Activated T-cell treated with anti-CD3 and anti-CD28 coated beads for 24 hours (primary cell): ENCODE data around the gene CFLAR.
"Not testable (repeated sequence)": the region's sequence is repeated elsewhere in the genome, so short reads cannot be mapped to it uniquely, and the experiment has no call there.

ENCODE experiments used
- DNase-seq: peaks from one replicate; pipeline ENCODE4 v3.0.0-alpha.2; 2020; ENCODE audit warnings: low read depth

The CFLAR gene

DNA sequence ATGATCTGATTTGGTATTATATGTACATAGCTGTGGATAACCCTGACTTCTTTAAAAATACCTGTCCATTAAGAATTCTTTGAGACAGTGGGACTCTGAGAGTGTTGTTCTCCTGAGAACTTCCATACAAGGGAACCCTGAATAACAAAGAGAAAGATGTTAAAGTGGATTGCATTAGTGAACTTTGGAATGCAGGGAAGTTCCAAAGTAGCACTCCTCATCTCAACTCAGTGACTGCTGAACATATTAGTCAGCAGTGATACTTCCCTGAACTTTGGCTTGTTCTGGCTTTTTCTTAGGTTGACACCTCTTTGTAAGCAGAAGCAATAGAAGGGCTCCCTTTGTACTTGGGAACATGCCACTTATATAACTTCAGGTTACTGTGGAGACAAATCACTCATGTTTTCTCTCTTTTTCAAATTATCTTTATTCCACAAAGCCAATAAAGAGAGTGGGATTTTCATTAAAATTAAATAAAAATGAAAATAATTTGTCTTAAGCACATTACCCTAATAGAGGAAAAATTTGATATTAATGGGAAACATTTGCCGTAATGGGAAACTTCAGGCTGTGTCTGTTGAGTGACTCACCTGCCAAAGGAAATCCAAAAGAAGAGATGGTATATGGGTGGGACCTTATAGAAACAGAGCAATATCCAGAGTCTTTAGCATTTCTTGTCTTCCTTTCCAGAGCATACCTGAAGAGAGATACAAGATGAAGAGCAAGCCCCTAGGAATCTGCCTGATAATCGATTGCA, 33.3 kb downstream of the CFLAR start:
- no peak for DNase-seq

DNA sequence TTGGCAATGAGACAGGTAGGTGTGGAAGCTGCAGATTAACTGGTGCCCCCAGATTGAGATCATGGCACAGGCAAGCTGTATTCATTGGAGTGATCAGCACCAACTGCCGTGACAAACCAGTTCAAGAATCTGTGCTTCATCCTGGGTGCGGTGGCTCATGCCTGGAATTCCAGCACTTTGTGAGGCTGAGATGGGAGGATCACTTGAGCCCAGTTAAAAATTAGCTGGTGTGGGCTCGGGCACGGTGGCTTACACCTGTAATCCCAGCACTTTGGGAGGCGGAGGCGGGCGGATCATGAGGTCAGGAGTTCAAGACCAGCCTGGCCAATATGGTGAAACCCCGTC, 33.8 kb downstream of the CFLAR start:
- not testable (repeated sequence) for DNase-seq

DNA sequence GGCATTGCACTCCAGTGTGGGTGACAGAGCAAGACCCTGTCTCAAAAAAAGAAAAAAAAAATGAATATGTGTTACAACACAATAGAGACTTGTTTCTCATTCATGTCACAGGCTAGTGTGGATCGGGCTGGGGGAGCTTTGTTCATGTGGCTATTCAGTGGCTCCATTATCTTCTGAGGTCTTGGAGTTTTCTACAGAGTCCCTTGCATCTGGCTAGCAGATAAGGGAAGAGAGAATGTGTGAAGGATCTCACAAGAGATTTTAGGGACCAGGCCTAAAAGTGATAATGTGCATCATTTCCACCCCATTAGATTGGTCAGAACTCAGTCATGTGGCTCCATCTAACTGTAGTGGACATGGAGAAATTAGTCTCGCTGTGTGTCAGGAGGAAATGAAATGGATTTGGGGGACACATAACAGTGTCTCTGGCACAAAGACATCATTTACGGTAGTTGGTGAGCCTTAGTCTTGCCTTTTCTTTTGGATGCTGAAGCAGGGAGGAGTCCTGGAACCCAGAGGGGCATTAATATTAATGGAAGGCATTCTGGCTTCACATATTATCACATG, 34.6 kb downstream of the CFLAR start:
- DNase-seq = no peak

DNA sequence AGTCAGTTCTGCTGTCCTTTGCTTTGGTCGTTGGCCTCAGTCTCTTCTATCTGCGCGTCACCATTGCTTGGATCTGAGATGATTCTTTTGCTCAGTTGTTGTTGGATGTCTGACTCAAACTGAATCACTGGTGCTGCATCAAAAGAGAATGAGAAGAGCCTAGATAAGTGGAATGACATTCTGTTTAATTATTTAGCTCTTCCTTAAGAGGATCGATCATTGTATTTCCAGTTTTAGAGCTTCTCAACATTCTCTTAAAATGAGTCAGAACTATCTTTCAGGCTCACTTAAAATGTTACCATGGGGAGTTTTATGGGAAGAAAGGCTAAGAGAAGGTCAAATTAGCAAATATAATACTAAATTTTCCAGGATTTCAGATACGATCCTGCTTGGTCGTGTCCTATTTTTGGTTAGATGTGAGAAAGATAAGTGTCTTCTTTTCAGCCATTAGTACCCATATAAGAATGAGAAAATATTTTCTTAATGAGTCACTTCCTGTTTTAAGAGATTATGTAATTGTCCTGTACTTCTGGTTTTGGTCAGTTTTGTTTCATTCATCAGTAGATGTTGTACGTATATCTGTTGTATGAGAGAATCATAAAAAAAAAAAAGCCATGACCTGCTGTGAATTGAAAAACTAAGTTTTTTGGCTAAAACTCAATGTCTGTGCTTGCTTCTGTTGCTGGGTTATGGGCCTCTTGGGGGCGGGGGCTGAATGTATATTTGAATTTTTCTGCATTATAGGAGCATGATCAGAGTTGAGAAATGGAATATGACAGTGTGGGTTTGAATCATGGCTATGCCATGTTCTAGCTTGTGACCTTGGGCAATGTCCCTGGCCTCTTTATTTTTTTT, 35.4 kb downstream of the CFLAR start:
- DNase-seq = no peak

DNA sequence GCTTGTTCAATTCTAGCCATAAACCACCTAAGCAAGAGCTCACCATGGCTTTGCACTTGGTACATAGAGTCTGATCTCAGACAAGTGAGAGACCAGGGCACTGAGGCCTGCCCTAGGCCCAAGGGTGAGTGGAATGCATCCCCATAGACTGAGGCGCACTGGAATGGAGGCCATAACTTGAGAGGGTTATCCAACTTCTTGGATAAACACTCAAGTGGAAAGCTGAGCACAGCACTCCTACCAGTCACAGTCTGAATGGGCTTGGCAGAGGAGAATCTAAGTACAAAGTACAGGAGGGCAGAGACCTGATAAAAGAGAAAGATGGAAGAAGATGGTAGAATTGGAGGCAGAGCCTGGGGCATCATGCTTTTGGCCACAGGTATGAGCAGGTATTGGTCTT, 36.6 kb downstream of the CFLAR start:
- DNase-seq = no peak

DNA sequence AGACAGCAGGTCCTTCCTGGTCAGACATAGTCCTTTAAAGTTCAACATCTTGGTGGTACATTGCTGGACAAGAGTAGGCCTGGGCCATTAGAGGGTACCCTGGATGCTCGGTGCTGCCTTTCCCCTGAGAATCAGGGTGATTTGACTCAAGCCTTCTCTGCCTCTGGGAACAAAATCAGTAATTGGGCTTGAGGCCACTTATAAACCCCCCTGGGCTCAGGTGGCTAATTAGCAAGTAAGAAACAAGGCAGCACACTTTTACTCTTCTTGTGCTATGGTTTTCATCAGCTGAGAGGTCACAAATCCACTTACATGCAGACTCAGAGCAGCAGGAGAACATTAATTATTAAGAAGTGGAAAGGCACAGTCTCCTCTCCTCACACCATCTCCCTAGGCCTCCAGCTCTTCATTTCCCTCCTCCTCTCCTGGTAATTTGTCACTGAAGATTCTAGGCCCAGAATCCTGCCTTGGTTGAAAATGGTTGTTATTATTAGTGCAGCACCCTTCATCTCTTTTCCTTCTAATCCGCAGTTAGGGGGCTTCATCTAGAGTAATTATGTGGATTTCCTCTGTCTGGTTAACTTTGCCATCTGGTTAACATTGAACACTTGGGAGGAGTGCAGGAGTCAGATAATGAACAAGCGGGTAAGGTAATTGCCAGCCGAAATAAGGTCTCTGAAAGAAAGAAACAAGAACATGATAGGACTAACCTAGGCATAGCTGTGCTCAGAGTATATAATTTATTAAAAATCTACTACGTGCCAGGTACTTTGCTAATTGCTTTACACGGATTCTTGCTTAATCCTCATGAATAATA, 37.2 kb downstream of the CFLAR start:
- DNase-seq = no peak

DNA sequence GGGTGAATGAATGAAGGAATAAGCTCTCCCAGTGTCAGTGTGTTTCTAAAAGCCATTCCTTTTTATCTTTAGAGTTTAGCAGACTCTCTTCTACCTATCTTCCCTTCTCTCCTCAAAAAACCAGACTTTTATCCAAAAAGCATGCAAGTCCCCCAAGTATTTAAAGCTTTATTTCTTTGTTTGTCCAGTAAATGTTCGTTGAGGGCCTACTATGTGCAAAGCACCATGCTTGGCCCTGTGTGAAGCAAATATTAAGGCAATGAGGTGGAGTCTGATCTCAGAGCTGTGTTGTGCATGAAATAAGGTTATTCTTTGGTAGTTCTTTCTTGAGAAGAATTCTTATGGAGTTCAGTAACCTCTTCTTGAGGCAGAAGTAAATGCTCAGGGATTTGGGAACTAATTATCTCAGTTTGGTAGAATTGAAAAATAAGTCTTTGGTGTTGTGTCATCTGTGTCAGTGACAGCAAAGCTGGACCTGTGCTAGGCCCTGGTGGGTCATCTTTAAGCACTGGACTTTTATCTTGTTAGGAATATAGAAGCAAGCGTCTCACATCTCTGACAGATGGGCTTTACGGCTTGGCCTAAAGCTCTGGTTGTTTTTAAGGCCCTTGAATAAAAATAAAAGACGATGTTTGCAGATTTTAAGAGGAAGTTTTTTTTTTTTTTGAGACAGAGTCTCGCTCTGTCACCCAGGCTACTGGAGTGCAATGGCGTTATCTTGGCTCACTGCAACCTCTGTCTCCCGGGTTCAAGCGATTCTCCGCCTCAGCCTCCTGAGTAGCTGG, 38.8 kb downstream of the CFLAR start:
- DNase-seq = no peak

DNA sequence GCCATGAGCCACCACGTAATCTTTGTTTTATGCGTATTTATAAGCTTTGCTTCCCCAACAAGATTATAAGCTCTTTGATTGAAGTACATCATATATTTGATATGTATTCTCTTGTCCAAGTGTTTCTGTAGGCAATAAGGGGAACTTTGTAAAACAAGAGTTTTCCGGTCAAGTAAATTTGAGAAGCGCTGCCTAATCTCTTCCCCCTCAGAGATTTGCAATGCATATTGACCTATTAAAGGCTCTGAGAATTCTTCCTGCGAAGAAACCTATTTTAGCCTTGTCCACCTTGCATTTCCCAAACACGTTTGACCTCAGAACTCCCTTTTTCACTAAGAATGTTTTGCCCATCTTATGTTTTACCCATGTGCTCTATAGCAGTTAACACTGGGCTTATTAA, 40.1 kb downstream of the CFLAR start:
- no peak for DNase-seq

DNA sequence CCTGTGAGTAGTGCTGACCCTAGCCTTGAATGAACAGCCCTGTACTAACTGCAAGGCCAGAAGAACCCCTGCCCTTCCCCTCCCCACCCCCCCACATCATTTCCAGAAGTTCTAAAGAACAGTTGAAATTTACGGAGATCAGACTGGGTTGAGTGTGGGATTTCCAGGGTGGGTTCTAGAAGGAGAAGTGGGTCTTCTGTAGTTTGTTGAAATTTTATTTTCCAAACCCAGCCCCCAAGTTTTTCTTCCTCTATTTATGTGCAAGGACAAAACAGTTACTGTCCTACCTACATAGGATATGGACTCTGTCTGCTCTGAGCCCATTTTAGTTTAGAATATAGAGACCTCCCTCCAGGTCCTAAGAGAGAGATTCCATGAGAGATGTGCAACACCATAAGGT, 40.7 kb downstream of the CFLAR start:
- no peak for DNase-seq

DNA sequence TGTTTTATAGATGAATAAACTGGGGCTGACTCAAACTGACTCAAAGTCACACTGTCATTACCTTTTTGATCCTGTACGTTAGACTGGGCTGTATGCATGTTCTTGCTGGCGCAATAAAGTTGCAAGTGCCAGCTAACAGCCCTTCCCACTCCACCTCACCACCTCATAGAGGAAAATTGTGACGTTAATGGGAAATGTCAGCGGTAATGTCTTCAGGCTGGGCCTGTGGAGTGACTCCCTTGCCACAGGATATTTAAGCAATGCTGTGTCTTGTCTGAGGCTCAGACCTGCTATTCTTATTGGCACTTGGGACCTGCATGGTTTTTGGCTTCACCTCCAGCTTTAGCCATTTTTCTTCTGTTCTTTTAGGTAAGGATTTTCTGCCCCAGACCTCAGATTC, 41.7 kb downstream of the CFLAR start:
- no peak for DNase-seq

DNA sequence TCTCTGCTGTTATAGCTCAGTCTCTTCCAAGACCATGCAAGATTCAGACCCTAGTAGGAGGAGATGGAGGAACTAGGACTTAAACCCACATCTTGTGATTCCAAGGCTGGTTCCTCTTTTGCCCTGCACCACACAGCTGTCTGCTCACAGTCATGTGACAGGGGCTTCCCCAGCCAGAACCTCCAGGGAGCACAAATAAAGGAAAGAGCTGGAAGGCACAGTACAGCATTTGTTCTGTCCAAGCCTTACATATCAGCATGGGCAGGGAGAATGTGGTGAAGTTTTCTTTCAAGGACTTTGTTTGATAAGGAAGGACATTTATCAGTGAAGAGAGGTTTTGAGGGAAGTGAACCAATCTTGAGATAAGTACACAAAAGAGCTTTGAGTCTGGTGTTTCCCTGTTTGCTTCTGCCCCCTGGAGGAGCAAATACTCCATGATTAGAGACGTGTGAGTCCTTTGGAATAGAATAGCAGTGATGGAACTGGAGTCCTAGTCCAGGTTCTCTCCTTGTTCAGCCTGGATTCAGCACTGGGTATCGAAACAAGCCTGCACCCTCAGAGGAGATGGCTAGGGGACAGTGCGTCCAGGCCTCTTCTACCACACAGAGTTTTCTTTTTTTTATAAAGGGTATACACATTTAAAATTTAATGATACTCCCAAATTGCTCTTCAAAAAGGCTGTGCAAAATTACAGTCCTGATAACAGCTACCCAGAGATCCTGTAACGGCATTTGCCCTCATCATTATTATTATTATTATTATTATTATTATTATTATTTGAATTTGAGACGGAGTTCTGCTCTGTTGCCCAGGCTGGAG, 42.4 kb downstream of the CFLAR start:
- DNase-seq = peak; percentile 14

DNA sequence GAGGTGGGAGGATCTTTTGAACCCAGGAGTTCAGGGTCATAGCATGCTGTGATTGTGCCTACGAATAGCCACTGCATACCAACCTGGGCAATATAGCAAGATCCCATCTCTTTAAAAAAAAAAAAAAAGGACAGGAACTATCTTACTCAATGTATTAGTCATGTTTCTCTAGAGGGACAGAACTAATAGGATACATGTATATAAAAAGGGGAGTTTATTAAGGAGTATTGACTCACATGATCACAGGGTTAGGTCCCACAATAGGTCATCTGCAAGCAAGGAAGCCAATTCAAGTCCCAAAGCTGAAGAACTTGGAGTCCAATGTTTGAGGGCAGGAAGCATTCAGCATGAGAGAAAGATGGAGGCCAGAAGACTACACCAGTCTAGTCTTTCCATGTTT, 48.2 kb downstream of the CFLAR start:
- no peak for DNase-seq

DNA sequence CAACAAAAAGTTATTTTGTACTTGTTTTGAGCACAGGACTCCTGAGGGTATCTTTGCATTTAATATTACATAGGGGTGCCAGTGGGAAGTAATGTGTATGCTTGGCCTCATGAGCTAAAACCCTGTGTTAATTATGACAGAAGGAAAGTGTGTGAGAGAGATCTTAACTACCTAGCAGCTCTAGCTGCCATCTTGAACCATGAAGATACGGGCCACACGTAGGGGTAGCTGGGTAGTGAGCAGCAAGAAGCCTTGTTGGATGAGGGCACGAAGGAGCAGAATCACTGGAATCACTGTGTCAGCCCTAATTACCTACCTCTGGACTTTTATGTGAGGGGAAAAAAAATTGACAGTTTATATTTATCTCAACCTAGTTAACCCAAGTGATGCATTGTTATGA, 51.6 kb downstream of the CFLAR start:
- no peak for DNase-seq

DNA sequence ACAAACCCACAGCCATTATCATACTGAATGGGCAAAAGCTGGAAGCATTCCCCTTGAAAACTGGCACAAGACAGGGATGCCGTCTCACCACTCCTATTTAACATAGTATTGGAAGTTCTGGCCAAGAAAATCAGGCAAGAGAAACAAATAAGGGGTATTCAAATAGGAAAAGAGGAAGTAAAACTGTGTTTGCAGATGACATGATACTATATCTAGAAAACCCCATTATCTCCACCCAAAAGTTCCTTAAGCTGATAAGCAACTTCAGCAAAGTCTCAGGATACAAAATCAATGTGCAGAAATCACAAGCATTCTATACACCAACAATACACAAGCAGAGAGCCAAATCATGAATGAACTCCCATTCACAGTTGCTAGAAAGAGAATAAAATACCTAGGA, 52.5 kb downstream of the CFLAR start:
- DNase-seq = not testable (repeated sequence)

DNA sequence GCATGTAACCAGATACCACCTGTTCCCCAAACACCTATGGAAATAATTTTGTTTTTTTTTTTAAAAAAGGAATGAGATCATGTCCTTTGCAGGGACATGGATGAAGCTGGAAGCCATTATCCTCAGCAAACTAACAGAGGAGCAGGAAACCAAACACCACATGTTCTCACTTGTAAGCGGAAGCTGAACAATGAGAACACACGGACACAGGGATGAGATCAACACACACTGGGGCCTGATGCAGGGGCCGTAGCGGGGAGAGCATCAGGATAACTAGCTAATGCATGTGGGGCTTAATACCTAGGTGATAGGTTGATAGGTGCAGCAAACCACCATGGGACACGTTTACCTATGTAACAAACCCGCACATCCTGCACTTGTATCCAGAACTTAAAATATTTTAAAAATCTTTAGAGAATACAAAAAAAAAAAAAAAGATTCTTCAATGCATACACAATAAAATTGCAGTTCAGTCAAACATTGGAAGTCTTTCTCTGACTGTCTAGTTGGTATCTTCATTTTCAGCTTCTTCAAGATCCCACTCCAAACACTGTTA, 55.4 kb downstream of the CFLAR start:
- no peak for DNase-seq

DNA sequence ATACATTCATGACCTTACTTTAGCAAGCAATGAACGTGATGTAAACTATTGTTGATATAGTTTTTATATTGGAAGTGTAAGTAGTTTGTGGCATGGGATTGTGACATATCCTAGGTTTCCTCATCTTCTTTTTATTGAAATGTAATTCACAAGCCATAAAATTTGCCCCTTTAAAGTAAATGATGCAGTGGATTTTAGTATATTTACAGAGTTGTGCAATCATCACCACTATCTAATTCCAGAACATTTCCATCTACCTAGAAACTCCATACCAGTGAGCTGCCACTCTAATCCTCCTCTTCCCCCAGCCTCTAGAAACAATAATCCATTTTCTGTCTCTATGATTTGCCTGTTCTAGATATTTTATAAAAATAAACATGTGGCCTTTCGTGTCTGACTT, 56.3 kb downstream of the CFLAR start:
- no peak for DNase-seq

DNA sequence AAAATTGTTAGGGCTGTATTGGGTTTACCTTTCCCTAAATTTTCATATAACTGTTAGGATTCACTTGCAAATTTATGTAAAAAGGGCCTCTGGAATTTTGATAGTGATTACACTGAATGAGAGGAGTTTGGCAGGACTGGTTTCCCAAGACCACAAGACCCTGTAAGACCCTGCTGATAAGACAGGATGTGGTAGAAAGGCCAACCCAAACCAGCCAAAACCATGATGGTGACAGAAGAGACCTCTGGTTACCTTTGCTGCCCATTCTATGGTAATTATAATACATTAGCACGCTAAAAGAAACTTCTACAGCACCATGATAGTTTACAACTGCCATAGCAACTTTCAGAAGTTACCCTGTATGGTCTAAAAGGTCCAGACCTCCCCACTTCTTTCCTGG, 58.7 kb downstream of the CFLAR start:
- DNase-seq = no peak

DNA sequence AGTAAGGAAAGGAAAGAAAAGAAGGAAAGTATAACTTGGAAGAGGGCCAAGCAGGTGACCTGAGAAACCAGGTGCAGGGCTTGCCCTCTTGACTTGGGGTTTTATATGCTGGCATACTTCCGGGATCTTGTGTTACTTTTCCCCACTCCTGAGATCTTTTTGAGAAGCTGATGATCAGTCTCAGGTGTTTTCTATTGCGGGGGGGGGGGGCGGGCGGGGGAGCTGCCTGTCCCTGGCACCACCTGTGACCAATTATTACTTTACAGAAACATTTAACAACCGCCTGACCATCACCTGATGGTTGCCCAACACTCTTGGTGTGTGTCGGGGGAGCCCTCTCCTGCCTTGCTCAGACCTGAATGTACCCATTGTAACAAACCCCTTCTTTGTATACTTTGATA, 60.1 kb downstream of the CFLAR start:
- DNase-seq = no peak

DNA sequence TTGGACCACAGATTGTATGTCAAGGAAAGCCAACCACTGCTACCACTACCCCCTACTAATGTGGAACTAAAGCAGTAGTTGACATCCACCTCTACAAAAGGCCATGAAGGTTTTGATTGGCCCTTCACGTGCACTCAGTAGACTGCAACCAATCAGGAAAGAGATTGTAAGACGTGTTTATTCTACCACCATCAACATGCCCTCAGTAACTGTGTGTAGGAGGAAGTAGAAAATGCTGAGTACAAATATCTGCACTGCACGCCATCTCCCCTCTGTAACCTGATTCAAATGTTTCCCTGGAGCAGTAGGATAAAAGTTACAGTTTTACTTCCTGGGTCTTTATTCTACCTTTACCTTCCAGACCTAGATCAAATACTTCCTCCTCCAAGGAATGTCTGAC, 64.0 kb downstream of the CFLAR start:
- no peak for DNase-seq

DNA sequence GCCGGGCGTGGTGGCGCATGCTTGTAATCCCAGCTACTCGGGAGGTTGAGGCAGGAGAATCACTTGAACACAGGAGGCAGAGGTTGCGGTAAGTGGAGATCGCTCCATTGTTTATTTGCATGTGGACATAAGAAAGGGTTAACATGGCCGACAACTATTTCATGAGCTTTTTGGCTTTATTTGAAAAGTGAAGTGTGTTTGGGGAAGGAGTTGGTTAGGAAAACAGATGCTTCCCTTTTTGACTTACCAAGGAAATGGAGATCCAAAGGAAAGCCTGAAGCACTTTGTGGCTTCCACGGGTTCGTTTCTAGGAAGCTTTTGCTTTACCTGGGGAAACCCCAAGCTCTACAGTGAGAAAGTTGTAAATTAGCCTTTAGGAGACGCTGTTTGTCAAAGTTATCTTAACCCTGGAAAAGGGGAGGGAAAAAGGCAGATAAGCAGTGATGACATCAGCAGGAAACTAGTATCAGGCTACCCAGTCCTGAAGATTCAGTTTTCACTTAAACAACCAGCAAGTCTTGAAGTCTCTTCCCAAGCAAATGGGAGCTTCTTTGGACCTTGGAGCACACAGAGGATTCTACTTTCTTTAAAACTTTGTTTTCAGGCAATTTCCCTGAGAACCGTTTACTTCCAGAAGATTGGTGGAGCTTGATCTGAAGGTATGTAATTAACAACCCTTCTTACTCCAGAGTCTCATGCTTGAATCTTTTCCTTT, 66.8 kb downstream of the CFLAR start, which contains the start of gene CASP10:
CASP10 (plus strand) TSS at position 492 of the 715 bp plus-strand sequence. CDS start 2,637 bp downstream, outside the sequence.
- no peak for DNase-seq
